Measurements from ENCODE around the gene IGFN1.
A peak's percentile ranks its signal among the peaks of the same experiment; 100 is the strongest.

IGFN1 gene

DNA sequence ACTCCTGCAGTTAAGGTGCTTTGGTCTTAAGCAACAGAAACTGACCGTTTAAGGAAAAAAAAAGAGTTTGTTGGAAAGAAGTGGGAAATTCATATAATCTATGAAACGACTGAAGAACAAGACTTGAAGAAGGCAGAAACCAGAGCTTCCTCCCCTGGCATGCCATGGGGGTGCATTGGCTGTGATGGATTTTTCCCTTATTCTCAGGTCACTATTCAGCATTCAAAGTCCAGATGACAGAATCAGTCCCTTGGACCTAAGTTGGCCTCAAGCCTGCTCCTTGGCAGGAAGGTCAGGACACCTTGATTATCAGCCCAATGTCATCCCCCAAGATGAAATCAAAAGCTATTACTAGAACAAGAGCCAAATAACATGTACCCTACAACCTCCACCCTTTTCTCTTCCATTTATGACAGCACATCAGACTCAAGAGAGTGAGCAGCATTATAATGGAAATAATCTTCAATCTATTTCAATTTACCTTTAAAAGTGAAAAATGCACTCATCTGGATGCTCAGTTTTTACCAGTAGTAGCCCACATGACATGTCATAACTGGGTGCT lies 20.6 kb upstream of the IGFN1 start:
- no peaks in the 10 kb centered on the region for H3K9me3 Mint-ChIP-seq
- peaks cover 18% of the 10 kb centered on the region for H3K4me1 Mint-ChIP-seq
- ATAC-seq (replicated peaks; ENCODE audit: extremely low read depth, poor library complexity, severe bottlenecking) (no peak), DNase-seq (ENCODE audit: low spot score in 2 of 2) (no peak)
- peak overlapping the region; percentile 85 for H3K4me3 Mint-ChIP-seq
- H3K27me3 Mint-ChIP-seq, result no peaks in the 10 kb centered on the region
- peak overlapping the region; percentile 88 for H3K27ac Mint-ChIP-seq (ENCODE audit: low read depth)
- H3K36me3 Mint-ChIP-seq (ENCODE audit: insufficient read depth), result peaks cover 6% of the 10 kb centered on the region

DNA sequence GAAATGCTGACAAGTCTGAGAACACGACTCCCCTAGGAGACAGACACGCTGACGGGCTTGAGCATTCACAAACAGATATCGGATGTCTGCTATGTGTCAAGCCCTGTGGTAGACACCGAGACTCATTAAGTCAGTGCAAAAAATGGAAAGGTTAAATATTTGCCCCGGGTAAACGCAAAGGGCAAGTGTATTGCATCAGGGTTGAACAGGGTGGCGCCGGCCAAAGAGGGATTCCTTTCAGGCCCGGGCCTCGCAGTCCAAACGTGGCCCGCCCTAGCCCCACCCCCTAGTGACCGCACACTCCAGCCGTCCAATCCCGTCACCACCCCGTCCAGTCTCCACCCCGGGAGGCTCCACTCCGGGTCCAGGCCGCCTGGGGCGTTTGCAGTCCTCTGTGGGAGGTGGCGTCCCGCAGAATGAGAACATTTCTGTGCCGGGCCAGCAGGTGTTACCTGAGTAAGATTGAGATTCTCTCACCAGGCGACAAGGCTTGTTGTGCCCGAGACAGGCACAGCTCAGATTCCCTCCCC lies 20.0 kb upstream of the IGFN1 start:
- ATAC-seq (replicated peaks; ENCODE audit: extremely low read depth, poor library complexity, severe bottlenecking) (peak; percentile 80), DNase-seq (ENCODE audit: low spot score in 2 of 2) (peak; percentile 55 to 74)
- Mint-ChIP-seq H3K27me3 (no peaks in the 10 kb centered on the region), H3K36me3 (ENCODE audit: insufficient read depth) (peaks cover 6% of the 10 kb centered on the region), H3K27ac (ENCODE audit: low read depth) (peak overlapping the region; percentile 88), H3K4me1 (peaks cover 18% of the 10 kb centered on the region), H3K9me3 (no peaks in the 10 kb centered on the region), H3K4me3 (peak overlapping the region; percentile 85)

DNA sequence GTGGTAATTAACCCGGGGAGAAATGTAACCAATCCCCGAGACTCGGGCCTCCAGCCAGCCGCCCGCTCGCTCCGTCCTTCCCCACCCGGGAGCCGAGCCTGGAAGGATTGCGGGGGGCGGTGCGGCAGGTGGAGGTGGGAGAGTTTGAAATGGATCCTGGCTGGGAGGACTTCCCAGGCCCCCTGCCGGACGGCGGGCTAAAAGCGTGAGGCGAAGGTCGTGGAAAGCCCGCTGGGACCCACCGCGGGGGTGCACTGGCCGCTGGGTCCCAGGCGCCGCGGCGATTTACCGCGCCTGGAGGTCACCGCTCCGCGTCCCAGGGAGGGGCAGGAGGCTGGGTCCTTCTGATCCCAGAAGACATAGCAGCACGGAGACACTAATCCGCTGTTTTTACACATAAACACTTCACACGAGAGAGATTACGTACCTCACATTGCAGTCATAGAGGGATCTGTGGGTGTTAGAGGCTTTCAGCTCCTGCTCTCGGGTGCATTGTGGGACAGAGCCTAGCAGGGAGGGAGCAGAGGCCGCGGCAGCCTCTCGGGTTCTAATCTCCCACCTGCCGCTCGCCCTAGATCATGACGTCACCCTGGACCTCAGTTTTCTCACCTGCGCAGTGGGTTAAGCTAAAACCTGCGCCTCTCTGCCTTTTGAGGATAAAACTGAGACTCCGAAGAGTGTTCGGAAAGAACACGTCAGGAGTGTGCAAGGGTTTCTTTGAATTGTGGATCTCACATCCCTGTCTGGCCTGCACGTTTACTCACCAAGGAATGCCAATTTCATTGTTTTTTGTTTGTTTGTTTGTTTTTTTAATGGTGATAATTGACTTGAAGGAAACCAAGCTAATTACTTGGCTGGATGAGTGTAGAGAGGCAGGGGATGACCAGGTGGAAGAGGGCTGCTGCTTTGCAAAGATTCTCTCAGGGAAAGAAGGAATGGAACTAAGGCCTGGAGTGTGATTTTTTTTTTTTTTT lies 19.3 kb upstream of the IGFN1 start:
- Mint-ChIP-seq H3K27ac (ENCODE audit: low read depth) (peak overlapping the region; percentile 88), H3K9me3 (no peaks in the 10 kb centered on the region), H3K4me1 (peaks cover 18% of the 10 kb centered on the region), H3K36me3 (ENCODE audit: insufficient read depth) (peaks cover 6% of the 10 kb centered on the region), H3K4me3 (peak overlapping the region; percentile 85), H3K27me3 (no peaks in the 10 kb centered on the region)
- DNase-seq (ENCODE audit: low spot score in 2 of 2) (peak; percentile 25 to 64), ATAC-seq (replicated peaks; ENCODE audit: extremely low read depth, poor library complexity, severe bottlenecking) (peak; percentile 71)

DNA sequence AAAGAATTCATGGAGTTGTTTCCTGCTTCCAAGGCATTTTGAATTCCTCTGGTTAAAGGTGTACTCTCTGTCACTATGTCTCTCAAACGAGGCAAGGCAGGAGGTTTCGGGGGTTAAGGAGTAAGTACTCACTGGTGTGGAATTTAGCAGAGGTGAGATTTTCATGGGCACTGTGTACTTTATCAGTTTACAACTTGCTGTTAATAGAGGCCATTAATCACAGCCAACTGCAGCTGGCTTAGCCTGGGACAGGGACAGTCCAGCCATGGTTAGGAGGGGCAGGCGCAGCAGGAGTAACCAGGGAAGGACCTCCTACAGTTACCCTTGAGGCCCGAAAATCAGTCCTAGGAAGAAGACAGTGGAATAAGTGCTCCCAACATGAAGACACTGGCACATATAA lies 18.3 kb upstream of the IGFN1 start:
- ATAC-seq (replicated peaks; ENCODE audit: extremely low read depth, poor library complexity, severe bottlenecking) (no peak), DNase-seq (ENCODE audit: low spot score in 2 of 2) (no peak)
- H3K36me3 Mint-ChIP-seq (ENCODE audit: insufficient read depth), result peaks cover 6% of the 10 kb centered on the region
- no peak overlapping the region for H3K4me3 Mint-ChIP-seq
- H3K27ac Mint-ChIP-seq (ENCODE audit: low read depth), result peak overlapping the region; percentile 88
- H3K4me1 Mint-ChIP-seq, result peaks cover 18% of the 10 kb centered on the region
- no peaks in the 10 kb centered on the region for H3K9me3 Mint-ChIP-seq
- peaks cover 6% of the 10 kb centered on the region for H3K27me3 Mint-ChIP-seq

DNA sequence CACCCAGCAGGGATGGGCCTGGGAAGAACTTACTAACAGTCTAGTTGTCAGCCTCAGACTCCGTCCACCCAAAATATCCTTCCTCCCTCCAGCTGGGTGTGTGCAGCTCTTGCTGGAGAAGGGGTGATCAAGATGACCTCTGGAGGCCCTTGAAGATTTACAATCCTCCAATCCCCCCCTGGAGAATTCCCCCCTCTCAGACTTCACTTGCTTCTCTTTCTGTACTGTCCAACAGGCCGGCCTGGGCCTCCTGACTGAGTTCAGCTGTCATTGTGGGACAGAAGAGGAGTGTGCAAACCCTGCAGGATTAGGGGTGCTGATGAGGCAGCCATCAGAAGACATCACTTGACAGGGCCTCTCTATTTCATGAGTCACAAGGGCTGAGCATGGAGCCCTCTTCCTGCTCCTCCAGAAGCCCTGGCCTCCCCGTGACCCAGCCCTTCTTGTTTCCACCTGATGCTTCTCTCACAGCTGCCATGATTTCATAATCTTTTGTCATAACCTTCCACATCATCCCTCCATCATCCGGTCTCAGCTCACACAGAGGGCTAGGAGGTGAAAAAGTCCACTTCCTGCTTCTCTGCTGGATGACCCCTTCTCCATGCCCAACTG lies 17.5 kb upstream of the IGFN1 start:
- H3K4me3 Mint-ChIP-seq, result peak overlapping the region; percentile 3

DNA sequence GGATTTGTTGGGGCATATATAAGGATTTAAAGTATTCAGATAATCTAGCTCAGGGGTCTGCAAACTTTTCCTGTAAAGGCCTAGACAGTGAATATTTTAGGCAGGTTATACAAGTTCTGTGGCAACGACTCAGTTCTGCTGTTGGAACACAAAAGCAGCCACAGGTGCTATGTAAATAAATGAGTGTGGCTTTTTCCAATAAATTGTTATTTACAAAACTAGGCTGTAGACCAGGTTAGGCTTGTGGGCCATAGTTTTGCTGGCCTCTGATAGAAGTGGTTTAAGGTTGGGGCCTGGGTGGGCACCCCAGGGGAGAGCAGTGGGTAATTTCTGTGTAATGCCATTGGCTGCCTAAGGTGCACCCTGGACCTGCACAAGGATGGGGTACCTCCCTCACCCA lies 16.9 kb upstream of the IGFN1 start:
- Mint-ChIP-seq H3K27me3 (peaks cover 20% of the 10 kb centered on the region), H3K4me3 (no peak overlapping the region), H3K27ac (ENCODE audit: low read depth) (no peak overlapping the region), H3K4me1 (peaks cover 18% of the 10 kb centered on the region), H3K9me3 (peaks cover 4% of the 10 kb centered on the region), H3K36me3 (ENCODE audit: insufficient read depth) (peaks cover 6% of the 10 kb centered on the region)
- no peak for ATAC-seq (replicated peaks; ENCODE audit: extremely low read depth, poor library complexity, severe bottlenecking)
- no peak for DNase-seq (ENCODE audit: low spot score in 2 of 2)

More for the DNA sequence above, 17.5 kb upstream of the IGFN1 start:
- ATAC-seq (replicated peaks; ENCODE audit: extremely low read depth, poor library complexity, severe bottlenecking), result no peak
- Mint-ChIP-seq H3K27ac (ENCODE audit: low read depth) (no peak overlapping the region), H3K4me1 (peaks cover 18% of the 10 kb centered on the region), H3K27me3 (peaks cover 14% of the 10 kb centered on the region), H3K36me3 (ENCODE audit: insufficient read depth) (peaks cover 6% of the 10 kb centered on the region), H3K9me3 (no peaks in the 10 kb centered on the region)
- no peak for DNase-seq (ENCODE audit: low spot score in 2 of 2)

DNA sequence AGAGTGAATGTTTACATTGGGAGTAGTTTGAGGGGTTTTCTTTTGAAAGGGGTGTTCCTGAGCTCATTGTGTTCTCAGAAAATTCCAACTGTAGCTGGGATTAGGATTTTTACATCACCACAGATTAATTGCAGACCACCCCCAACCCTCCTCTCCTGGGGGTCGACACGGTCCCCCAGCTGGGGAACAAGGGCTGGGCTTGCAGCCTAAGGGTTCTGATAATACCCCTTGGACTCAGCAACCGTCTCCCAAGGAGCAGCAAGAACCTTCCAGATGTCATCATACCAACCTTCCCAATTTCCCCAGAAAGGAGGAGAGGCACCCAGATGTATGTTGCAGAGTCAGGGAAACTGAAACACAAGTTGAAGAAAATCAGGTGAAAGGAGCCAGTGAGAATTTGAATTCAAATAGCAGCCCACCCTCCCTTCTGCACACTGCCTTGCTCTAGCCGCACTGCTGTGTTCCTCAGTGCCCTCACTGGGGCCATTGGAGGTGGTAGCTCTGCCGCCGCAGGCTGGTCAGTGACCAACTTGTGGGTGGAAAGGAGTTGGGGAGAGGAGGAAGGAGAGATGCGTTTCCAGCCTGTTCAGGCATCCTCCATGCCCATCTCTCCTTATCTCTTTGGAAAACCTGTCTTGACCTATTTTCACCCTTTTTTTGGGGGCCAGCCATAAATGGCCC lies 14.7 kb upstream of the IGFN1 start:
- peaks cover 9% of the 10 kb centered on the region for H3K4me1 Mint-ChIP-seq
- DNase-seq (ENCODE audit: low spot score in 2 of 2) (no peak), ATAC-seq (replicated peaks; ENCODE audit: extremely low read depth, poor library complexity, severe bottlenecking) (no peak)

DNA sequence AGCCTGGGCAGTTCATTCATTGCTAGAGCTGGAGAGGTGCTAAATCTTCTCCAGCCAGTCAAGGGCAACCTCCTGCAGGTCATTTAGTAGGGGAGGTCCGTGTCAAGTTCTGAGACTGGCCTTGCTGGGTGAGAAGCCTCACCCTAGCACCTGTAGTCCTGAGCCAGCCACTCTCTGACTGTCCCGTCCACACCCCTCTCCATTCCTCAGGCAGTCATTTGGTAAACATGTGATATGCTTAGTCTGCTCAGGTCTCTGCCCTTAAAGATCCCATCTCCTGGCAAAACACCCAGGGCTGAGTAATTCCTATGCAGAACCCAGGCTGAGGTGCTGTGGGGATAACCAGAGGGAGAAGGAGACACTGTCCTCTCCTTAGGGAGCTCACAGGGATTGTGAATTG lies 13.7 kb upstream of the IGFN1 start:
- DNase-seq (ENCODE audit: low spot score in 2 of 2), result no peak
- Mint-ChIP-seq H3K4me3 (no peak overlapping the region), H3K9me3 (peaks cover 11% of the 10 kb centered on the region), H3K27ac (ENCODE audit: low read depth) (no peak overlapping the region), H3K27me3 (peaks cover 31% of the 10 kb centered on the region), H3K36me3 (ENCODE audit: insufficient read depth) (no peaks in the 10 kb centered on the region), H3K4me1 (peaks cover under 1% of the 10 kb centered on the region)
- no peak for ATAC-seq (replicated peaks; ENCODE audit: extremely low read depth, poor library complexity, severe bottlenecking)

More for the DNA sequence above, 14.7 kb upstream of the IGFN1 start:
- peaks cover 11% of the 10 kb centered on the region for H3K9me3 Mint-ChIP-seq
- peaks cover 4% of the 10 kb centered on the region for H3K36me3 Mint-ChIP-seq (ENCODE audit: insufficient read depth)
- no peak overlapping the region for H3K4me3 Mint-ChIP-seq
- no peak overlapping the region for H3K27ac Mint-ChIP-seq (ENCODE audit: low read depth)
- peaks cover 31% of the 10 kb centered on the region for H3K27me3 Mint-ChIP-seq

DNA sequence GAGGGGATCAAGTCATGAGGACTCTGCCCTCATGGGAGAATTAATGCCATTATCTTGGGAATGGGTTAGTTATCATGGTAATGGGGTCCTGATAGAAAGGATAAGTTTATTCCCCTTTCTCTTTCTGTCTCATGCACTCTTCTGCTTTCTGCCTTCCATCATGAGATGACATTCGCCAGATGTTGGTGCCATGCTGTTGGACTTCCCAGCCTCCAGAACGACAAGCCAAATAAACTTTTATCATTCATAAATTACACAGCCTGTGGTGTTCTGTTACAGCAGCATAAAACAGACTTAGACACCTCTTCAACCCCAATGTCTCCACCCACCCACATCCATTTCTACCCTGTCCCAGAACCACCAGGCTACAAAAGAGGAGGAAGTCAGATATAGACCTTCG lies 11.9 kb upstream of the IGFN1 start:
- DNase-seq (ENCODE audit: low spot score in 2 of 2), result no peak
- Mint-ChIP-seq H3K9me3 (peaks cover 11% of the 10 kb centered on the region), H3K4me1 (no peaks in the 10 kb centered on the region), H3K27me3 (peaks cover 43% of the 10 kb centered on the region), H3K36me3 (ENCODE audit: insufficient read depth) (no peaks in the 10 kb centered on the region), H3K4me3 (no peak overlapping the region), H3K27ac (ENCODE audit: low read depth) (no peak overlapping the region)
- ATAC-seq (replicated peaks; ENCODE audit: extremely low read depth, poor library complexity, severe bottlenecking), result no peak

DNA sequence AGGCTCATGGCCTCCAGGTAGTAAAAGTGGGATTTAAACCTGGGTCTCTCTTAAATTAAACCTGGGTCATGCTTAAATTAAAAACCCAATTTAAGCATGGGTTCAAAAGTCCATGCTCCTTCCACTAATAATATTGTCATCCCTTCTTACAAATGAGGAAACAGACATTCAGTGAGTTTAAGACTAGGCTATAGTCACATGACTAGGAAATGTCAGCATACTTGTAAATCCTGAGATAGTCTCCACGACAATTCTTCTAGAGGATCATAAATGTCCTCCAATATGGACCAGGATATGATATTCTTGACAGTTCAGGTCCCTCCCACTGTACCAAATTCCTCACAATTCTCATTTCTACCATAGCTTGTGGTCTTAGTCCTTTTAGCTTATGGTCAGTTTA lies 10.5 kb upstream of the IGFN1 start:
- Mint-ChIP-seq H3K27me3 (peaks cover 57% of the 10 kb centered on the region), H3K9me3 (peaks cover 11% of the 10 kb centered on the region), H3K4me1 (no peaks in the 10 kb centered on the region), H3K27ac (ENCODE audit: low read depth) (no peak overlapping the region), H3K4me3 (no peak overlapping the region), H3K36me3 (ENCODE audit: insufficient read depth) (no peaks in the 10 kb centered on the region)
- DNase-seq (ENCODE audit: low spot score in 2 of 2) (no peak), ATAC-seq (replicated peaks; ENCODE audit: extremely low read depth, poor library complexity, severe bottlenecking) (no peak)

DNA sequence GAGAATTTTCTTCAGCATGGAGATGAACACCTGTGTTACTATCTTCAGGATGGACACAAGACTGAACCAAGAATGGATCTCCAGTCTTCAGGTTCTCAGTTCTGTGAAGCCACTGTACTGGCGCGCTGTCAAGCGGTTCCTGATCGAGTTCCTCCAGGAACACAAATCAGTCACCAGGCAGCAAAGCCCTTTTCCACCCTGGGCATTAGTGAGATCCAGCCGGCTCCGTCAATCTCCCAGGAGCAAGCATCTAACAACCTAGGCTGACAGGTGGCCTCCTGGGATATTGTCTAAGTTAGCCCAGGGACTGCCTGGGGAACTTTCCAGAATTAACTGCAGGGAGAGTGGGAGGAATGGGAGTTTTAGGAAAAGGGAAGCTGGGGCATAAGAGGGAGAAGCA lies 9.7 kb upstream of the IGFN1 start:
- no peak for ATAC-seq (replicated peaks; ENCODE audit: extremely low read depth, poor library complexity, severe bottlenecking)
- no peak overlapping the region for H3K4me3 Mint-ChIP-seq
- DNase-seq (ENCODE audit: low spot score in 2 of 2), result no peak
- H3K27me3 Mint-ChIP-seq, result peaks cover 58% of the 10 kb centered on the region
- H3K27ac Mint-ChIP-seq (ENCODE audit: low read depth), result no peak overlapping the region
- H3K9me3 Mint-ChIP-seq, result peaks cover 11% of the 10 kb centered on the region
- H3K36me3 Mint-ChIP-seq (ENCODE audit: insufficient read depth), result no peaks in the 10 kb centered on the region
- no peaks in the 10 kb centered on the region for H3K4me1 Mint-ChIP-seq

DNA sequence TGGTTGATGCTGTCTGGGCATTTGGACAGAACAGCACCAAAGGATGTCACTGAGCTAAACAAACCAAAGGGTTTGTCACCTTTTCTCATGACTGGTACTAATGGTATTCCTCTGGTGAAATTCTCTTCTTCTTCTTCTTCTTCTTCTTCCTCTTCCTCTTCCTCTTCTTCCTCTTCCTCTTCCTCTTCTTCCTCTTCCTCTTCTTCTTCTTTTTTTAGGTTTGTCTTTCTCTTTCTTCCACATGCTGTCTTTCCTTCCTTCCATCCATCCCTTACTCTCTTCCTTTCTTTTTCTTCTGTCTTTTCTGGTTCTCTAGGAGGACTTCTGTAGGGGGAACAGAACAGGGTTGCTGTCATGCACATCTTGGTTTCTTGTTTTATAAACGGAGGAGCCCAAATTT lies 9.3 kb upstream of the IGFN1 start:
- Mint-ChIP-seq H3K4me1 (no peaks in the 10 kb centered on the region), H3K27me3 (peaks cover 58% of the 10 kb centered on the region), H3K27ac (ENCODE audit: low read depth) (no peak overlapping the region), H3K9me3 (peaks cover 11% of the 10 kb centered on the region), H3K4me3 (no peak overlapping the region), H3K36me3 (ENCODE audit: insufficient read depth) (no peaks in the 10 kb centered on the region)
- ATAC-seq (replicated peaks; ENCODE audit: extremely low read depth, poor library complexity, severe bottlenecking), result no peak
- no peak for DNase-seq (ENCODE audit: low spot score in 2 of 2)

Measured in central memory CD8-positive, alpha-beta T cell (primary cell).